ENCODE data around the gene LMF1.

Gene LMF1

GRCh38 chr16:1010251-1010650 lies 39.5 kb upstream of the LMF1 start:
- peaks cover 4% of the 10 kb centered on the region; the same call in 1 of the 2 replicates for H3K27me3 ChIP-seq (ENCODE audit: low read depth, low read length)

DNA sequence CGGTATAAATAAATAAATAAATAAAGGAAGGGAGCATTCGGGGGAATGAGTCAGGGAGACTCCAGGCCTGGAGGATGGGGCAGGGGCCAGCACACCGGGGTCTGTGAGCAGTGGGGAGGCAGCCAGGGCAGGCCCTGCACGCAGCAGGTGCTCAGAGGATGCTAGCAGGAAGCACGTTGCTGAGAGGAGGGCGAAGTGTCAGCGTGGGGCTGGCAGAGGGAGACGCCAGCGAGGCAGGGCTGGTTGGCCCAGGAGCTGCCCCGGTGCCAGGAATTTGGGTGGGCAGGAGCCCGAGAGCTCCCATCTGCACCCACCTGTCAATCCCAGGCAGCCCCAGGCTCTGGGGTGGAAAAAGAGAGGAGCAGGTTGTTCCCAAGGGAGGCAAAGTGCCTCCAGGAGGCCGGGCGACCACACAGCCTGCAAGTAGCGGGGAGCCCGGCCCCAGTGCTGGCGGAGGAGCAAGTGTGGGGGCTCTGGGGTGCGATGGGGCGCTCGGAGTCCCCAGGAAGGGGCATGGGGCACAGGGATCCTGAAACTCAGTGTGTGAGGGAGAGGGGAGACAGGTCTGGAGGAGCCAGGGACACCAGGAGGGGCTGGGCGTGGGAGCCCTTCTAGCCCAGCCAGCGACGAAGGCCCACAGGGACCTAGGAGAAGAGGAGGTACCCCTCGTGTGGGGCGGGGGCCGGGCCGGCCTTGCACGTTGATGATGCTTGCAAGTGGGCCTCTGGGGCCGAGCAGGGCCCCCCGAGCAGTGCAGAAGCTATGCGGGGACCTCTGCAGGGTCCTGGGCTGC lies 38.8 kb upstream of the LMF1 start:
- H3K36me3 ChIP-seq (replicated peaks; ENCODE audit: low read depth, low read length): no peaks in the 10 kb centered on the region
- TF ChIP-seq CTCF (IDR thresholded peaks at IDR 0.05; ENCODE audit: low read depth, low read length): no peak
- TF ChIP-seq EZH2phosphoT487 (IDR thresholded peaks at IDR 0.05; ENCODE audit: low read depth): no peak
- H3K9ac ChIP-seq (ENCODE audit: low read length): no peak overlapping the region
- H3K27me3 ChIP-seq (ENCODE audit: low read depth, low read length): peaks cover 4% of the 10 kb centered on the region; the same call in 1 of the 2 replicates
- no peak overlapping the region for H3K4me3 ChIP-seq (ENCODE audit: low read length)
- no peaks in the 10 kb centered on the region for H3K79me2 ChIP-seq (ENCODE audit: low read length)
- peaks cover 13% of the 10 kb centered on the region for H3K4me1 ChIP-seq (ENCODE audit: low read length)
- H3K4me2 ChIP-seq (ENCODE audit: low read length): no peak overlapping the region
- H2AFZ ChIP-seq (ENCODE audit: low read depth, low read length): no peak overlapping the region
- no peaks in the 10 kb centered on the region for H3K9me3 ChIP-seq (ENCODE audit: insufficient read depth, low read length)
- H3K27ac ChIP-seq (ENCODE audit: low read length): no peak overlapping the region
- no peaks in the 10 kb centered on the region for H4K20me1 ChIP-seq (ENCODE audit: insufficient read depth, low read length)

More at GRCh38 chr16:1010251-1010650, 39.5 kb upstream of the LMF1 start:
- Histone ChIP-seq H3K4me2 (ENCODE audit: low read length) (no peak overlapping the region), H3K27ac (ENCODE audit: low read length) (no peak overlapping the region), H3K9ac (ENCODE audit: low read length) (no peak overlapping the region), H4K20me1 (ENCODE audit: insufficient read depth, low read length) (no peaks in the 10 kb centered on the region), H3K36me3 (replicated peaks; ENCODE audit: low read depth, low read length) (no peaks in the 10 kb centered on the region), H3K9me3 (ENCODE audit: insufficient read depth, low read length) (no peaks in the 10 kb centered on the region), H3K4me1 (ENCODE audit: low read length) (peaks cover 11% of the 10 kb centered on the region), H3K4me3 (ENCODE audit: low read length) (no peak overlapping the region), H2AFZ (ENCODE audit: low read depth, low read length) (no peak overlapping the region), H3K79me2 (ENCODE audit: low read length) (no peaks in the 10 kb centered on the region)
- TF ChIP-seq CTCF (IDR thresholded peaks at IDR 0.05; ENCODE audit: low read depth, low read length) (no peak), EZH2phosphoT487 (IDR thresholded peaks at IDR 0.05; ENCODE audit: low read depth) (no peak)

DNA sequence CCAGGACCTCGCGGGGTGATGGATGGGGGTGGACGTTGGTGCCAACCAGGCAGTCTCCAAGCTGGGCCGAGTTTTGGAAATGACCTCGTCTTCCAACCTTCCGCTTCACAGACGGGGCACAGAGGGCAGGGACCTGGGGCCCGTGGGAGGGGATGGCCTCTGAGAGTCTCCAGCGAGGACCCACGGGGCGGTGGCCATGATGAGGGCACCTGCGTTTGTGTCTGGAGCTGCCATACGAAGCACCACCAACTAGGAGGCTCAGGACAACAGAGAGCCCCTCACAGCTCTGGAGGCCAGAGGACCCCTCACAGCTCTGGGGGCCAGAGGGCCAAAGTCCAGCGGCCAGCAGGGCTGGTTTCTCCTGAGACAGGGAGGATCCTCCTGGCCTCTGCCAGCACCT lies 37.3 kb upstream of the LMF1 start:
- Histone ChIP-seq H3K4me3 (ENCODE audit: low read length) (no peak overlapping the region), H4K20me1 (ENCODE audit: insufficient read depth, low read length) (no peaks in the 10 kb centered on the region)

More for the DNA sequence above, 37.3 kb upstream of the LMF1 start:
- Histone ChIP-seq H2AFZ (ENCODE audit: low read depth, low read length) (no peak overlapping the region), H3K36me3 (replicated peaks; ENCODE audit: low read depth, low read length) (no peaks in the 10 kb centered on the region), H3K4me1 (ENCODE audit: low read length) (peaks cover 19% of the 10 kb centered on the region), H3K4me2 (ENCODE audit: low read length) (no peak overlapping the region), H3K9me3 (ENCODE audit: insufficient read depth, low read length) (no peaks in the 10 kb centered on the region), H3K79me2 (ENCODE audit: low read length) (no peaks in the 10 kb centered on the region), H3K27me3 (ENCODE audit: low read depth, low read length) (peaks cover 4% of the 10 kb centered on the region; the same call in 1 of the 2 replicates), H3K9ac (ENCODE audit: low read length) (no peak overlapping the region), H3K27ac (ENCODE audit: low read length) (no peak overlapping the region)
- TF ChIP-seq EZH2phosphoT487 (IDR thresholded peaks at IDR 0.05; ENCODE audit: low read depth) (no peak), CTCF (IDR thresholded peaks at IDR 0.05; ENCODE audit: low read depth, low read length) (no peak)
